GM19324 (cell line): ENCODE data around the gene PHACTR2.

Source experiments
- ATAC-seq: cut with Tn5 transposase; IDR thresholded peaks from one replicate; pipeline ENCODE4 v1.9.1; 2021; ENCODE audit warnings: mild to moderate bottlenecking, moderate library complexity; ENCODE audit not compliant: unreplicated experiment, low FRiP score

The PHACTR2 gene

GRCh38 chr6:143802833-143803565 lies 125.2 kb downstream of the PHACTR2 start:
- ATAC-seq: no peak

- no peak for ATAC-seq
These were observed 126.2 kb downstream of the PHACTR2 start for GRCh38 chr6:143803769-143804568.

GRCh38 chr6:143804835-143805239 lies 127.1 kb downstream of the PHACTR2 start:
- ATAC-seq: no peak

- no peak for ATAC-seq
These were observed 128.7 kb downstream of the PHACTR2 start for GRCh38 chr6:143806282-143807102.

GRCh38 chr6:143807103-143807772 lies 129.5 kb downstream of the PHACTR2 start:
- no peak for ATAC-seq

GRCh38 chr6:143810745-143811144 lies 133.0 kb downstream of the PHACTR2 start:
- no peak for ATAC-seq

GRCh38 chr6:143811501-143812157 lies 133.9 kb downstream of the PHACTR2 start:
- ATAC-seq: no peak

GRCh38 chr6:143817621-143818020 lies 139.9 kb downstream of the PHACTR2 start:
- ATAC-seq: no peak

- no peak for ATAC-seq
These were observed 143.6 kb downstream of the PHACTR2 start for GRCh38 chr6:143821359-143821758.

GRCh38 chr6:143822584-143823024 lies 144.8 kb downstream of the PHACTR2 start:
- ATAC-seq: no peak

- no peak for ATAC-seq
These were observed 145.8 kb downstream of the PHACTR2 start for GRCh38 chr6:143823548-143823947.

GRCh38 chr6:143828572-143828971 lies 150.8 kb downstream of the PHACTR2 start:
- ATAC-seq: no peak

GRCh38 chr6:143836150-143836549 lies 158.4 kb downstream of the PHACTR2 start:
- ATAC-seq: no peak

GRCh38 chr6:143838395-143838794 lies 160.6 kb downstream of the PHACTR2 start:
- no peak for ATAC-seq

- ATAC-seq: no peak
These were observed 161.4 kb downstream of the PHACTR2 start for GRCh38 chr6:143839196-143839595.

- no peak for ATAC-seq
These were observed 163.0 kb downstream of the PHACTR2 start for GRCh38 chr6:143840595-143841265.

- ATAC-seq: no peak
These were observed 164.7 kb downstream of the PHACTR2 start for GRCh38 chr6:143842461-143842901.

GRCh38 chr6:143842902-143843676 lies 165.3 kb downstream of the PHACTR2 start, which contains the start of gene LTV1:
TSS of gene LTV1 (plus strand) at chr6:143843338. CDS start at chr6:143843478, 140 bp downstream.
- ATAC-seq: peak; percentile 100
